ENCODE measurements around the gene CHD6.

DNA sequence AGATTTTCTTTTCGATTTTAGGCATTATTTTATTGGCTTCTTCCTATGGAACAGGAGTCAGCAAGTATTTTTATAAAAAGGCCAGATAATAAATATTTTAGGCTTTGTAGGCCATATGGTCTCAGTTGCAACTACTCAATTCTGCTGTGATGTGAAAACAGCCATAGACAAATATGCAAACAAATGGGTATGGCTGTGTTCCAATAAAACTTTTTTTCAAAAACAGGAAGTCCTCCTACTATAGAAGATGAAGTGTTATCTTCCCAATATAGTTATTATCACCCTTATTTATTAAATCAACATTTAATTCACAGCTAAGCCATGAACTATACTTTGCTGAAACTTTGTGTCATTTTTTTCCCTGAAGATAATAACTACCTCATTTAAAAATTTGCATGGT, 57.2 kb downstream of the CHD6 start:
- TF ChIP-seq ZBTB7B (CRISPR knock-in tag; IDR thresholded peaks at IDR 0.05) (no peak), RBFOX2 (IDR thresholded peaks at IDR 0.05; ENCODE audit: low read depth, low read length) (no peak), NR2C2 (CRISPR knock-in tag; IDR thresholded peaks at IDR 0.05; ENCODE audit: borderline replicate concordance) (no peak), NFYB (CRISPR knock-in tag; IDR thresholded peaks at IDR 0.05) (no peak), MAX (IDR thresholded peaks at IDR 0.05) (no peak), SP1 (IDR thresholded peaks at IDR 0.05) (no peak), SP1 (CRISPR knock-in tag; IDR thresholded peaks at IDR 0.05) (no peak), EZH2 (conservative IDR thresholded peaks at IDR 0.05; ENCODE audit: low read depth, low read length) (no peak), BCL6 (CRISPR knock-in tag; IDR thresholded peaks at IDR 0.05) (no peak)

All from HepG2 (cell line).